ENCODE data around the gene PKN1. TPM values are rescaled to one million over a fixed set of nuclear protein-coding genes. Genes with fewer than 3 reads are reported as not detected.

The PKN1 gene
- total RNA-seq, 1 experiment from 2014 or later, result 170 TPM

- TF ChIP-seq ERG (CRISPR knock-in tag; IDR thresholded peaks at IDR 0.05) (peak; percentile 70), CREM (CRISPR knock-in tag; IDR thresholded peaks at IDR 0.05) (peak; percentile 66; the same call in 1 of the 2 replicates), ZNF671 (CRISPR knock-in tag; IDR thresholded peaks at IDR 0.05) (peak; percentile 59; the same call in 1 of the 2 replicates), GRHL2 (CRISPR knock-in tag; IDR thresholded peaks at IDR 0.05; ENCODE audit: insufficient replicate concordance, severe bottlenecking) (no peak), ARID4B (CRISPR knock-in tag; IDR thresholded peaks at IDR 0.05; ENCODE audit: borderline replicate concordance) (peak; percentile 87), NFATC4 (CRISPR knock-in tag; IDR thresholded peaks at IDR 0.05) (0 out of 2 replicates have a peak, but pooled peaks have one; percentile 29), FOXP4 (CRISPR knock-in tag; IDR thresholded peaks at IDR 0.05) (no peak), CDX4 (CRISPR knock-in tag; IDR thresholded peaks at IDR 0.05; ENCODE audit: borderline replicate concordance) (no peak), STAT6 (CRISPR knock-in tag; conservative IDR thresholded peaks at IDR 0.05; ENCODE audit: low read depth) (no peak), KAT7 (CRISPR knock-in tag; IDR thresholded peaks at IDR 0.05; ENCODE audit: borderline replicate concordance) (no peak), IRF2 (CRISPR knock-in tag; IDR thresholded peaks at IDR 0.05; ENCODE audit: borderline replicate concordance, low read depth) (no peak), AR (CRISPR knock-in tag; IDR thresholded peaks at IDR 0.05) (no peak), ZNF423 (CRISPR knock-in tag; IDR thresholded peaks at IDR 0.05) (peak; percentile 80), ZNF281 (CRISPR knock-in tag; IDR thresholded peaks at IDR 0.05) (no peak), TCF7 (CRISPR knock-in tag; IDR thresholded peaks at IDR 0.05; ENCODE audit: low read depth) (no peak), USF1 (CRISPR knock-in tag; IDR thresholded peaks at IDR 0.05) (peak; percentile 56), EMX1 (CRISPR knock-in tag; IDR thresholded peaks at IDR 0.05) (peak; percentile 76; the same call in 1 of the 2 replicates), NR2C2 (CRISPR knock-in tag; IDR thresholded peaks at IDR 0.05) (0 out of 2 replicates have a peak, but pooled peaks have one; percentile 24), ZMAT4 (CRISPR knock-in tag; IDR thresholded peaks at IDR 0.05) (no peak)
Measured at GRCh38 chr19:14472202-14472938, 39.3 kb downstream of the PKN1 start (continued).

Data from WTC11 (cell line).